HEK293 (cell line): ENCODE measurements around the gene SNX5.

ENCODE experiments used
- CTCF ChIA-PET: fragments of 350-600 bp; formaldehyde crosslinking; extraction: SDS; loops from one replicate; lab custom pipeline; 2021; ENCODE audit warnings: antibody characterized with exemption; lab: Yijun Ruan, JAX
- POLR2A ChIA-PET: fragments of 300-600 bp; formaldehyde crosslinking; extraction: SDS; loops from one replicate; lab custom pipeline; 2020; ENCODE audit warnings: antibody characterized with exemption, inconsistent platforms; lab: Yijun Ruan, JAX
- H3K27ac ChIP-seq: fragments of 200-500 bp; sonication (Bioruptor generic); 2 replicates; pipeline ENCODE4 v1.5.1; 2014; ENCODE audit warnings: low read depth, low read length, control low read depth, inconsistent platforms; ENCODE audit errors: extremely low read depth
- H3K36me3 ChIP-seq, 2 experiments: fragments of 200-500 bp in 1 of 2; sonication (Bioruptor generic) in 1 of 2; 1 replicate in 1 of 2; 2 replicates in 1 of 2; pipeline ENCODE4 v1.5.1; 2014 to 2017; ENCODE audit warnings: inconsistent platforms in 2 of 2, low read length in 2 of 2; ENCODE audit not compliant: control insufficient read depth in 2 of 2, insufficient read depth in 1 of 2
- H3K4me1 ChIP-seq: fragments of 200-500 bp; sonication (Bioruptor generic); 2 replicates; pipeline ENCODE4 v1.5.1; 2014; ENCODE audit warnings: mild to moderate bottlenecking, low read length, inconsistent platforms; ENCODE audit not compliant: control insufficient read depth, insufficient read depth
- H3K4me3 ChIP-seq: 2 replicates; pipeline ENCODE4 v1.5.1; 2011; ENCODE audit warnings: low read depth, mild to moderate bottlenecking, control low read depth, low read length, moderate library complexity
- H3K9me3 ChIP-seq: fragments of 200-500 bp; sonication (Bioruptor generic); 2 replicates; pipeline ENCODE4 v1.5.1; 2014; ENCODE audit warnings: low read depth, low read length, inconsistent platforms; ENCODE audit not compliant: control insufficient read depth, insufficient read depth
- EGR2 ChIP-seq: fragments of 450-650 bp; formaldehyde crosslinking; IDR thresholded peaks from 2 replicates; pipeline ENCODE4 v1.5.1; 2016; ENCODE audit warnings: low read depth, missing biosample characterization, missing genetic modification characterization
- IKZF3 ChIP-seq: fragments of 450-650 bp; IDR thresholded peaks from 2 replicates; pipeline ENCODE4 v1.5.0; 2018; ENCODE audit warnings: missing biosample characterization, mild to moderate bottlenecking, missing genetic modification characterization, moderate library complexity
- PRDM1 ChIP-seq: fragments of 450-650 bp; formaldehyde crosslinking; IDR thresholded peaks from 2 replicates; pipeline ENCODE4; 2016; ENCODE audit warnings: missing biosample characterization, missing genetic modification characterization
- SCRT1 ChIP-seq: fragments of 450-650 bp; formaldehyde crosslinking; IDR thresholded peaks from 2 replicates; pipeline ENCODE4 v1.5.1; 2016; ENCODE audit warnings: missing biosample characterization, missing genetic modification characterization, borderline replicate concordance
- SCRT2 ChIP-seq: fragments of 450-650 bp; formaldehyde crosslinking; IDR thresholded peaks from 2 replicates; pipeline ENCODE4 v1.5.1; 2016; ENCODE audit warnings: missing biosample characterization, missing genetic modification characterization
- ZBTB1 ChIP-seq: fragments of 450-650 bp; formaldehyde crosslinking; IDR thresholded peaks from 2 replicates; pipeline ENCODE4 v1.5.1; 2016; ENCODE audit warnings: missing biosample characterization, missing genetic modification characterization
- ZBTB20 ChIP-seq: fragments of 450-650 bp; formaldehyde crosslinking; IDR thresholded peaks from 2 replicates; pipeline ENCODE4 v1.5.1; 2016; ENCODE audit warnings: missing biosample characterization, missing genetic modification characterization
- ZEB2 ChIP-seq: fragments of 450-650 bp; formaldehyde crosslinking; IDR thresholded peaks from 2 replicates; pipeline ENCODE4 v1.5.1; 2016; ENCODE audit warnings: missing biosample characterization, missing genetic modification characterization
- ZFHX2 ChIP-seq: fragments of 450-650 bp; formaldehyde crosslinking; conservative IDR thresholded peaks from 2 replicates; pipeline ENCODE4 v1.5.1; 2016; ENCODE audit warnings: missing biosample characterization, missing genetic modification characterization
- ZNF140 ChIP-seq: fragments of 450-650 bp; formaldehyde crosslinking; IDR thresholded peaks from 2 replicates; pipeline ENCODE4 v1.5.1; 2016; ENCODE audit warnings: missing biosample characterization, missing genetic modification characterization
- ZNF404 ChIP-seq: fragments of 450-650 bp; formaldehyde crosslinking; IDR thresholded peaks from 2 replicates; pipeline ENCODE4 v1.5.1; 2017; ENCODE audit warnings: missing biosample characterization, missing genetic modification characterization
- ZNF48 ChIP-seq: fragments of 450-650 bp; formaldehyde crosslinking; IDR thresholded peaks from 2 replicates; pipeline ENCODE4 v1.5.1; 2016; ENCODE audit warnings: missing biosample characterization, missing genetic modification characterization
- ZNF596 ChIP-seq: fragments of 450-650 bp; IDR thresholded peaks from 2 replicates; pipeline ENCODE4 v1.5.0; 2018; ENCODE audit warnings: missing biosample characterization, mild to moderate bottlenecking, missing genetic modification characterization, moderate library complexity
- ZNF610 ChIP-seq: fragments of 450-650 bp; formaldehyde crosslinking; IDR thresholded peaks from 2 replicates; pipeline ENCODE4 v1.5.1; 2016; ENCODE audit warnings: missing biosample characterization, missing genetic modification characterization, borderline replicate concordance
- ZNF654 ChIP-seq: fragments of 450-650 bp; formaldehyde crosslinking; IDR thresholded peaks from 2 replicates; pipeline ENCODE4 v1.5.1; 2016; ENCODE audit warnings: low read depth, missing biosample characterization, missing genetic modification characterization
- ZNF776 ChIP-seq: fragments of 450-650 bp; formaldehyde crosslinking; IDR thresholded peaks from 2 replicates; pipeline ENCODE4 v1.5.0; 2017; ENCODE audit warnings: missing biosample characterization, missing genetic modification characterization, borderline replicate concordance
- TF ChIP-seq, protein P1 (sequence below): fragments of 450-650 bp; formaldehyde crosslinking; IDR thresholded peaks from 2 replicates; pipeline ENCODE4 v1.5.1; 2016; ENCODE audit warnings: missing biosample characterization, missing genetic modification characterization, low read depth
- TF ChIP-seq, protein P2 (sequence below): fragments of 450-650 bp; IDR thresholded peaks from 2 replicates; pipeline ENCODE4 v1.5.1; 2018; ENCODE audit warnings: missing biosample characterization, mild to moderate bottlenecking, missing genetic modification characterization

The SNX5 gene

GRCh38 chr20:17941087-17941825 lies 27.3 kb downstream of the SNX5 start:
- ChIA-PET CTCF (interaction anchor here (0.6 kb wide), 1 partner anchor 494 kb away, joined by 3 read pairs; no protein-coding TSS in a partner anchor), POLR2A (no interaction called here)
- H3K36me3 ChIP-seq = peaks cover 9 to 60% of the 10 kb centered on the region in 2 experiments
- H3K27ac ChIP-seq = no peak overlapping the region
- no peak overlapping the region for H3K4me3 ChIP-seq
- peaks cover 5% of the 10 kb centered on the region; the same call in 1 of the 2 replicates for H3K4me1 ChIP-seq
- TF ChIP-seq ZBTB1 (tag by site-specific recombination) = no peak
- peak; percentile 74 for TF ChIP-seq SCRT1 (tag by site-specific recombination)
- 0 out of 2 replicates have a peak, but pooled peaks have one; percentile 10 for TF ChIP-seq IKZF3 (tag by site-specific recombination)
- peak; percentile 82 for TF ChIP-seq SCRT2 (tag by site-specific recombination)
- TF ChIP-seq, protein P1, sequence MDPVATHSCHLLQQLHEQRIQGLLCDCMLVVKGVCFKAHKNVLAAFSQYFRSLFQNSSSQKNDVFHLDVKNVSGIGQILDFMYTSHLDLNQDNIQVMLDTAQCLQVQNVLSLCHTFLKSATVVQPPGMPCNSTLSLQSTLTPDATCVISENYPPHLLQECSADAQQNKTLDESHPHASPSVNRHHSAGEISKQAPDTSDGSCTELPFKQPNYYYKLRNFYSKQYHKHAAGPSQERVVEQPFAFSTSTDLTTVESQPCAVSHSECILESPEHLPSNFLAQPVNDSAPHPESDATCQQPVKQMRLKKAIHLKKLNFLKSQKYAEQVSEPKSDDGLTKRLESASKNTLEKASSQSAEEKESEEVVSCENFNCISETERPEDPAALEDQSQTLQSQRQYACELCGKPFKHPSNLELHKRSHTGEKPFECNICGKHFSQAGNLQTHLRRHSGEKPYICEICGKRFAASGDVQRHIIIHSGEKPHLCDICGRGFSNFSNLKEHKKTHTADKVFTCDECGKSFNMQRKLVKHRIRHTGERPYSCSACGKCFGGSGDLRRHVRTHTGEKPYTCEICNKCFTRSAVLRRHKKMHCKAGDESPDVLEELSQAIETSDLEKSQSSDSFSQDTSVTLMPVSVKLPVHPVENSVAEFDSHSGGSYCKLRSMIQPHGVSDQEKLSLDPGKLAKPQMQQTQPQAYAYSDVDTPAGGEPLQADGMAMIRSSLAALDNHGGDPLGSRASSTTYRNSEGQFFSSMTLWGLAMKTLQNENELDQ = no peak
- TF ChIP-seq ZNF776 = no peak
- H3K9me3 ChIP-seq = no peaks in the 10 kb centered on the region

DNA sequence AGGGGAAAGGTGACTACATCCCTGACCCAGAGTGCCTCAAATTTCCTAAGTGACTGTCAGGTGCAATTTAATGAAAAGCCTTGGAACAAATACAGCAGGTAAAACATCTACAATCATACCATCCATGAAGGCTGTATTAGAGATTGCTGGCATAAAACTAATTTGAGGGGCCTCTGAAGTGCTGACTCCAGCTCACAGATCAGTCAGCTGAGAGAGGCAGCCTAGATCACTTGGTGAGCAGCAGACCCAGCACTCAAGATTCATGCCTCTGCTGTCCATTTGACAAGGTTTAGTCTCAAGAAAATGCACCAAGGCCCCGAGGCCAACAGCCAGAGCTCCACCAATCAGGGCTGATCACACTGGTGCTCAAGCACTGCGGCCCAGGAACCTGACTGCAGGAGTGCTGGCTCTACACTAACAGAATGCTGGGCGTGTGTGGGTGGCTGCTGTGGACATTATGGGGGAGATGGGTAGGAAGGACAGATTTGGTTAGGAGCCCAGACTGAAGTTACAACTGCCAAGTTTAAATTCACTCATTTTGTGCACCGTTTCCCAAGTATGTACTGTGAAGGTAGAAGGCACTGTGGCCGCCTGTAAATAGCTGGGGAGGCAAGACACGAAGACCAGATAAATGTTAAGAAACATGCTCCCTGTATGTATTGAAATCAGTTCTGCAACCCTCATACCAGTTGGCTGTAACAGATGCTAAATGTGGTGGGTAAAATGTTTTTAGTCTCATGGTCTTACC lies 28.2 kb downstream of the SNX5 start:
- Histone ChIP-seq H3K27ac (no peak overlapping the region; the same call in 1 of the 2 replicates), H3K9me3 (no peaks in the 10 kb centered on the region), H3K4me1 (peaks cover 5% of the 10 kb centered on the region; the same call in 1 of the 2 replicates)
- POLR2A ChIA-PET = no interaction called here
- TF ChIP-seq ZNF48 = no peak
- TF ChIP-seq, protein P2, sequence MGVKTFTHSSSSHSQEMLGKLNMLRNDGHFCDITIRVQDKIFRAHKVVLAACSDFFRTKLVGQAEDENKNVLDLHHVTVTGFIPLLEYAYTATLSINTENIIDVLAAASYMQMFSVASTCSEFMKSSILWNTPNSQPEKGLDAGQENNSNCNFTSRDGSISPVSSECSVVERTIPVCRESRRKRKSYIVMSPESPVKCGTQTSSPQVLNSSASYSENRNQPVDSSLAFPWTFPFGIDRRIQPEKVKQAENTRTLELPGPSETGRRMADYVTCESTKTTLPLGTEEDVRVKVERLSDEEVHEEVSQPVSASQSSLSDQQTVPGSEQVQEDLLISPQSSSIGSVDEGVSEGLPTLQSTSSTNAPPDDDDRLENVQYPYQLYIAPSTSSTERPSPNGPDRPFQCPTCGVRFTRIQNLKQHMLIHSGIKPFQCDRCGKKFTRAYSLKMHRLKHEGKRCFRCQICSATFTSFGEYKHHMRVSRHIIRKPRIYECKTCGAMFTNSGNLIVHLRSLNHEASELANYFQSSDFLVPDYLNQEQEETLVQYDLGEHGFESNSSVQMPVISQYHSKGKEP = peak; percentile 51
- no peak for TF ChIP-seq ZNF610 (tag by site-specific recombination)
- no peak for TF ChIP-seq ZNF596 (tag by site-specific recombination)
- TF ChIP-seq PRDM1 (tag by site-specific recombination) = no peak
- peak; percentile 65 for TF ChIP-seq ZFHX2 (tag by site-specific recombination)
- no peak for TF ChIP-seq SCRT2 (tag by site-specific recombination)
- TF ChIP-seq SCRT1 (tag by site-specific recombination) = 0 out of 2 replicates have a peak, but pooled peaks have one; percentile 4
- peak; percentile 72 for TF ChIP-seq ZBTB20 (tag by site-specific recombination)
- no peak for TF ChIP-seq ZNF654 (tag by site-specific recombination)
- TF ChIP-seq, protein P1 = no peak
- 0 out of 2 replicates have a peak, but pooled peaks have one; percentile 37 for TF ChIP-seq ZEB2 (tag by site-specific recombination)
- no peak for TF ChIP-seq ZNF140
- peak; percentile 47; the same call in 1 of the 2 replicates for TF ChIP-seq EGR2
- no peak for TF ChIP-seq ZNF404 (tag by site-specific recombination)
- TF ChIP-seq, all 188 proteins: peak for 6
- Histone ChIP-seq H3K36me3 (peaks cover 9 to 52% of the 10 kb centered on the region in 2 experiments), H3K4me3 (no peak overlapping the region)
- CTCF ChIA-PET = interaction anchor here (1.3 kb wide), 2 partner anchors 369 to 436 kb away, joined by 3 to 4 read pairs; no protein-coding TSS in a partner anchor
